Measurements from ENCODE around the gene PLA2G2A. TPM values are rescaled to one million over a fixed set of nuclear protein-coding genes. Genes with fewer than 3 reads are reported as not detected.

PLA2G2A gene
- total and polyA plus RNA-seq, 8 donors = 0.42 to 53.5 (median 8.9) TPM

GRCh38 chr1:19955534-19956170 lies 23.8 kb downstream of the PLA2G2A start:
- no peak for FAIRE-seq
- Histone ChIP-seq H3K9me3 (no peaks in the 10 kb centered on the region), H3K27me3 (no peaks in the 10 kb centered on the region), H3K4me1 (no peaks in the 10 kb centered on the region), H3K36me3 (no peaks in the 10 kb centered on the region), H3K27ac (no peak overlapping the region), H3K4me3 (no peak overlapping the region)
- intact Hi-C loops (cut with DNase I) = no loop called here
- WGBS, 2 donors = 80 to 81% methylated on average over 11 of the region's 11 CpGs
- no peak for TF ChIP-seq CTCF (IDR thresholded peaks at IDR 0.05)
- no peak for ATAC-seq
- DNase-seq = no peak

GRCh38 chr1:19954059-19954458 lies 25.4 kb downstream of the PLA2G2A start:
- Histone ChIP-seq H3K9me3 (no peaks in the 10 kb centered on the region), H3K27ac (no peak overlapping the region), H3K27me3 (no peaks in the 10 kb centered on the region), H3K4me1 (no peaks in the 10 kb centered on the region), H3K36me3 (no peaks in the 10 kb centered on the region), H3K4me3 (no peak overlapping the region)
- 85 to 93% methylated on average over 2 of the region's 2 CpGs for WGBS, 2 donors
- FAIRE-seq (no peak), DNase-seq (no peak), ATAC-seq (no peak)
- TF ChIP-seq CTCF (IDR thresholded peaks at IDR 0.05) = no peak
- intact Hi-C loops (cut with DNase I) = no loop called here

GRCh38 chr1:19949016-19949415 lies 30.4 kb downstream of the PLA2G2A start:
- Histone ChIP-seq H3K4me1 (no peaks in the 10 kb centered on the region), H3K9me3 (no peaks in the 10 kb centered on the region), H3K36me3 (no peaks in the 10 kb centered on the region), H3K4me3 (no peak overlapping the region), H3K27me3 (no peaks in the 10 kb centered on the region), H3K27ac (no peak overlapping the region)
- intact Hi-C loops (cut with DNase I) = no loop called here
- ATAC-seq (no peak), DNase-seq (no peak), FAIRE-seq (no peak)
- no peak for TF ChIP-seq CTCF (IDR thresholded peaks at IDR 0.05)
- 51 to 71% methylated on average over 2 of the region's 2 CpGs for WGBS, 2 donors

GRCh38 chr1:19946971-19947370 lies 32.4 kb downstream of the PLA2G2A start:
- H3K4me3 ChIP-seq = no peak overlapping the region
- no peak for TF ChIP-seq CTCF (IDR thresholded peaks at IDR 0.05)
- DNase-seq (no peak), ATAC-seq (no peak), FAIRE-seq (no peak)
- H3K27me3 ChIP-seq = no peaks in the 10 kb centered on the region
- H3K36me3 ChIP-seq = no peaks in the 10 kb centered on the region
- intact Hi-C loops (cut with DNase I) = no loop called here
- H3K27ac ChIP-seq = no peak overlapping the region
- 57 to 59% methylated on average over 3 of the region's 3 CpGs for WGBS, 2 donors
- no peaks in the 10 kb centered on the region for H3K9me3 ChIP-seq
- H3K4me1 ChIP-seq = no peaks in the 10 kb centered on the region

- DNase-seq = no peak
- no peak for FAIRE-seq
- WGBS, 2 donors = 17 to 25% methylated on average over 6 of the region's 6 CpGs
- no peak for TF ChIP-seq CTCF (IDR thresholded peaks at IDR 0.05)
- Histone ChIP-seq H3K27ac (no peak overlapping the region), H3K9me3 (no peaks in the 10 kb centered on the region), H3K36me3 (no peaks in the 10 kb centered on the region), H3K4me3 (no peak overlapping the region), H3K4me1 (no peaks in the 10 kb centered on the region), H3K27me3 (no peaks in the 10 kb centered on the region)
- intact Hi-C loops (cut with DNase I) = no loop called here
- ATAC-seq = no peak
Measured at GRCh38 chr1:19946331-19946751, 33.1 kb downstream of the PLA2G2A start.

All from pancreas (tissue), 10 donors.